NCI-H1417 treated with DMSO at 0.1 percent for 48 hours (cell line): ENCODE results near the gene CDC25C.
"Not testable (repeated sequence)": the region's sequence is repeated elsewhere in the genome, so short reads cannot be mapped to it uniquely, and the experiment has no call there.

Source experiments
- DNase-seq: peaks from one replicate; lab custom pipeline; 2025; lab: John Stamatoyannopoulos, UW

CDC25C gene

DNA sequence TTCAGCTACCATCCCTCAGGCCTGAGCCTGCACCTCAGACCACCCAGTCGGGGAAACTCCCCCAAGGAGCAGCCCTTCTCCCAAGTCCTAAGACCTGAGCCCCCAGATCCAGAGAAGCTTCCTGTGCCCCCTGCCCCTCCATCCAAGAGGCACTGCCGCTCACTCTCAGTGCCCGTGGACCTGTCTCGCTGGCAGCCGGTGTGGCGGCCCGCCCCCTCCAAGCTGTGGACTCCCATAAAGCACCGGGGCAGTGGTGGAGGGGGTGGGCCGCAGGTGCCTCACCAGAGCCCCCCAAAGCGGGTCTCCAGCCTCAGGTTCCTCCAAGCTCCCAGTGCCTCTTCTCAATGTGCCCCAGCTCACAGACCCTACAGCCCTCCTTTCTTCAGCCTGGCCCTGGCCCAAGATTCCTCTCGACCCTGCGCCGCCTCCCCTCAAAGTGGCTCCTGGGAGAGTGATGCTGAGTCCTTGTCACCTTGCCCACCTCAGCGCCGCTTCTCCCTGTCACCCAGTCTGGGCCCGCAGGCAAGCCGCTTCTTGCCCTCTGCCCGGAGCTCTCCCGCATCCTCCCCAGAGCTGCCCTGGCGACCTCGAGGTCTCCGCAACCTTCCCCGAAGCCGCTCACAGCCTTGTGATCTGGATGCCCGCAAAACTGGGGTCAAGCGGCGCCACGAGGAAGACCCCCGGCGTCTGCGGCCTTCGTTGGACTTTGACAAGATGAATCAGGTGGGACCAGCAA is 13.5 kb upstream of the CDC25C start:
- DNase-seq: no peak

DNA sequence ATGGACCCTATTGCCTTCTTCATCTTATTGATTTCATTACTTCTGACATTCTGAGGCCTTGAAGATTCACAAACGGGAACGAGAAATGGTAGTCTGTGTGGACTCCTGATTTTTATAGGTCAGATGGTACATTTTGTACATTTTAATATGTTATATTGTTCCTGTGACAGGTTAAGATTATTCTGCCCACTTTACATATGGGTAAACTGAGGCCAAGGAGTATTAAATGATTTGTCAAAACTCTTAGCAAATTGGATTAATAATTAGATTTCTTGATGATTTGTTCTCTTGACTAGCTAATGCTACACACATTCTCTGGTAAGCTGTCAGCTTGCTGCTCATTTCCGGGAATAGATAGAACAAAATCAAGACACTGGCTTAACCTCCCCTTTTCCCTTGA is 8.4 kb upstream of the CDC25C start:
- no peak for DNase-seq

DNA sequence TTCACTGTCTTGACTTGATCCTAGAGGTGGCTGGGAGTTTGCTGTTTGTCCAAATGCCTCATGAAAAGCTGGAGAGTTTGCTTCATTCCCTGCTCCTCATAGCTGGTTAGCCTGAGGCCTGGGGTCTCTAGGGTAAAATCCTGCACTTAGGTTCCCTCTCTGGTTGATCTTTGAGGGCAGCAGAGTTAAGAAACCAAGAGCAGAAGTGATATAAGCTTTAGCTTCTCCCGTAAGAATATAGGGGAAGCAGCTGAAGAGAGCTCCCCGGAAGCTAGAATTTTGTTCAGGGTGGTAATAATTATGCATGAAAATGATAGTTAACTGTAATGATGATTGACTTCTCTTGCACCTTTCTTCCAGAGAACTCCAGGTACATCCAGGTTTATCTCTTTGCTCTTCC is 7.9 kb upstream of the CDC25C start:
- DNase-seq: no peak

DNA sequence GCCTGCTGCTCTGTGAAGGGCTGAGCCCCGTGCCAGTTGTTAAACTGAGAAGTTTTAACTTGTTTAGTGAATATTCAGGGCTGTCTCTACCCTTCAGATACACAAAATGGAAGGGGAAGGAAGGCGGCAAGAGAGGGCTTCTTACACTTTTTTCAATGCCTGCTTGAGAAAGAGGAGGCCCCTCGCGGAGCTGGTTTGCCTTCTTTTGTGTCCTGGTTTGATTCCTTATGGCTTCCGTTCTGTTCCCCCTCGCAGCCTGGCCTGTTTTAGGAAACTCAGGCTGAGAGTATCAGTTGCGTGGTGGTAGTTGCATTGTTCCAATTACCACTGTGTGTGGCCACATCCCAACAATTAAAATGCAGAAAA is 7.5 kb upstream of the CDC25C start:
- DNase-seq: no peak

DNA sequence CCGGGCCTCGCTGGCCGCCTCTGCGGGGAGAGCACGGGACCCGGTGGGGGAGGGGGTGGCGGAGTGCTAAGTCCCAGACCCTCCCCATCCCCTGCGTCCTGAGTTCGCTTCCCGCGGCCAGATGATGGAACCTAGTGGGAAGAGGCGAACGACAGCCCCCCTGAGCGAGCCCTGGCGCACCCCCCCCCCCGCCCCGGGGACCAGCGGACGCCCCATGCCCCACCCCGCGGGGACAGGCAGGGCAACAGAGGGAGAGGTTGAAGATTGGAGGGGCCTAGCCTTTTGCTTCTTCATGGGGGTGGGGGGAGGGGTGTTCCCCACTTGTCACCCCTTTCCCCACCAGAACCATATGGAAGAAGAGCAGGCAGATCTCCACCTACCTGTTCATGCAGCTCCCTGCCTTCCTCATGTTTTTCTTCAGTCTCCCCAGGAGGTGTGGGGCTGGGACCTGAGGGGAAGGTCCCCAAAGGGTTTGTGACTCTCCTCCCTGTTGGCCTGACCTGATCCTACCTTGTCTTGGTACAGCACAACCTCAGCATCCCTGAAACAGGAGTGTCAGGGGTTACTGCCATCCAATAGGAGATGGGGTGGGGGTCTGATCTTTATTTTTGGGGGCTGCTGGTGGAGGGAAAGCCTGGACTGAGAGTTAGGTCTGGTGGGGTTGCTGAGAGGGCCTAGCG is 6.9 kb upstream of the CDC25C start:
- DNase-seq: no peak

DNA sequence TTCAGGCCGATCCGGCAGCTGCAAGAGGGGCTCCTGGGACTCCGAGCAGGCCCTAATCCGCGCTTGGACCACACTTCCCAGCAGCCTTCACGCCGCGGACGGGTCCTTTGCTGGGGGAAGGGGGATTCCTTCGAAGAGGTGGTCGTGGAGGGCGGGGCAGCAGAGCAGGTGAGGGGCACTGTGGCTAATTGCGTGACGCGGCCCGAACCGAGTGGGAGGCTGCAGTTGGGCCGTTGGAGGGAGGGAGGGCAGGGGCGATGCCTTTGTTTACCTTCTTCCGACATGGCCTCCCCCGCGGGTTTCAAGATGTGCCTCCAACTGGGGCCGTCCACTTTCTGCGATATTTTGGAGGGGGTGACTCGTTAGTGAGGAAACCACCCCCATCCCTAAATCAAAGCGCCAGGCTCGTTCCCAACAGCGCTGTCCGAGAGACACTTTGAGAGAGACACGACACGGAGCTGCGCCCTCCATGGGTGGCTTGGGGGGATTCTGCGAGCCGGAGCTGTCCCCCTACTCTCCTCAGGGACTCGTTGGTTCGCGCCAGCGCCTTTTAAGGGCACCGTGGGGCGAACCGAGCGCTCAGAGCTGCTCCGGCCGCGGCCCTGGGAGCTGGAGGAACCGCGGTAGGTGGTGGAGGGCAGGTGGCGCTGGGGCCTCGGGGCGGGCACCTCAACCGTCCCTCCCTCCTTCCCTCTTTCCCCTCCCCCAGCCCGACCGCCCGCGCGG is 6.2 kb upstream of the CDC25C start, which contains the start of gene FAM53C:
Gene FAM53C, plus strand, starts transcription at position 582 of the 726 bp plus-strand sequence. CDS start 3,070 bp downstream, outside the sequence.
- peak; percentile 67 for DNase-seq

DNA sequence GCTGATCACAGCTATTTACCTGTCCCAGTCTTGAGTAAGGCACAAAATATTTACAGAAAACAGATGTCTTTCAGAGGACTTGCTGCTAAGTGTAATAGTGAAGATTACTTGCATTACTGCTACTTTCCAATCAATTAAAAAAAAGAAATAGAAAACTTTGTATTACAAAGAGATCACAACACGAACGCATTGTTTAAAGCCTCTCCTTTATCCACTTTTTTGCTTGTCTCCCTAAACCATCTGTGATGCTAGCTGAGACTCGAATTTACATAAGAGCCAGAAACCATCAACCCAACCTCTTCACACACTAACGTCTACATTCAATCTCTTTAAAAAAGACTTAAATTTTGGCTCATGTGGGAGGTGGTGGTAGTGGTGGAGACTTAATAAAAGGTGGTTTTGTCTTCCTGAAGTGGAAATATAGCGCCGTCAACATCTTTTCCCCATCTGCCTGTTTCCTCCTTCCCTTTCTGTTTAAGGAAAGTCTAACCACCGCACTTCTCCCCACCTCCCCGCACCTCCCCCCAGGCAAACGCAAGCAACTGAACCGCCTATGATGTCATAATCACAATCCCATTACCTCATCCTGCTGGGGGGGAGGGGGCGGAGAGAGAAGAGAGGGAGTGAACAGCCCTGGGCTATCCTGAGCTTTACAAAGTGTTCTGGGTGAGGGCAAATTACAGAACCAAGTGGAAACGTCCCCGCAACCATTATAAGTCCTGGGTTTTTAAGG is 5.5 kb upstream of the CDC25C start:
- no peak for DNase-seq

DNA sequence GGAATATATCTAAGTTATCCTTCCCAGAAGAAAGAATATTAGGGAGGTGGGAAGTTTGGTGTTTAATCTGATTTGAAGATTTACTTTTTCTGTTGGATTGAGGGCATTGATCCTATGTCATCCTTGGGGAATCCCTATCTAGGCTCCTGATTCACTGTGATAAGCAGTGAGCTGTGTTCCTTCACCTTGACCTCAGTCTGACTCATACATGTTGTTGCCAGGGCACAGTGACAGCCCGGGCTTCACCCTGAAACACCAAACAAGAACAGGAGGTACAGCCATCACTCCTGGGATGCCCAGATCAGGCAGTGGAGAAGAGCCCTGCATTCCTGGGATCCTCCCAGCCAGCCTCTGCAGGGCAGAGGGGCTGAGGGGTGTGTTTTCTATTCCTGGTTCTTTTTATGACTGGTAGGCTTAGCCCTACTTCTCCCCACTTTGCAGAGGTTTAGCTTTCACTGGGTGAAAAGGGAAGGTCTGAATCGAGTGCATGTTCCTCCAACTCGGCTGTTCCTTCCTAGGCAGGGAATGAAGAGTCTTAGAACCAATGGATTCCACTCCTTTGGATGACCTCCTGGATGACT is 3.4 kb upstream of the CDC25C start:
- no peak for DNase-seq

DNA sequence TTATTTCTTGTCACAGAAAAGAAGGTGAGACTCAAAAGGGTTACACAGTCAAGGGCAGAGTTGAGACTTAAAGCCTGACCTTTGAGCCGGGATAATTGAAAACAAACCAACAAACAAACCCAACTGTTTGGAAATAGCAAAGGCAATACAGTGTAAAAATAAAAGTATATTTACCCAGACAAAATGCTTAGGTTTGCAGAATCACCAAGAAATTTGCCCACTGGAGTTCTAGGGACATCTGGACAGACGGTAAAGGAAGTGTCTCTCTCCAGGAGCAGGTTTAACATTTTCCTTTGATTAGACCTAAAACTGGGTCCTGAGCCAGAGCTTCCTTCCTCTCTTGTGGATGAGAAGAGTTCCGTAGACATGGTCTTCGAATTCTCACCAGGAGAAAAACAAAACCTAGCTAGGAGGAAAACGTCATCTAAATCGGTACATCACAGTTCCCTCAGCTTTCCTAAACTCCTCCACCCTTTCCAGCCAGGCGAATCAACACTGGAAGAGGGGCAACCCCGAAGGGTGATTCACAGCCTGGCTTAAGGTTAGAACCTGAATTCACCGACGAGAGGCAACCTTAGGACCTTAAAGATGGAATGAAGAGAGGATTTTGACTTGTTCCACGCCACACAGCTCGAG is 673 bp downstream of the CDC25C start:
- DNase-seq: no peak

DNA sequence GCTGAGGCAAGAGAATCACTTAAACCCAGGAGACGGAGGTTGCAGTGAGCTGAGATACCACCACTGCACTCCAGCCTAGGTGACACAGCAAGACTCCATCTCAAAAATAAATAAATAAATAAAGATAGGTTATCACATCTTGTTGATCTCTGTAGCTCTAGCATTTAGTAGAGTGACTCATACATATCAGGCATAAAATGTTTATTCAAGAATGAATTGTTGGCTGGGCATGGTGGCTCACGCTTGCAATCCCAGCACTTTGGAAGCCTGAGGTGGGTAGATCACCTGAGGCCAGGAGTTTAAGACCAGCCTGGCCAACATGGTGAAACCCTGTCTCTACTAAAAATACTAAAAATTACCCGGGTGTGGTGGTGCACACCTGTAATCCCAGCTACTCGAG is 13.4 kb downstream of the CDC25C start:
- not testable (repeated sequence) for DNase-seq

DNA sequence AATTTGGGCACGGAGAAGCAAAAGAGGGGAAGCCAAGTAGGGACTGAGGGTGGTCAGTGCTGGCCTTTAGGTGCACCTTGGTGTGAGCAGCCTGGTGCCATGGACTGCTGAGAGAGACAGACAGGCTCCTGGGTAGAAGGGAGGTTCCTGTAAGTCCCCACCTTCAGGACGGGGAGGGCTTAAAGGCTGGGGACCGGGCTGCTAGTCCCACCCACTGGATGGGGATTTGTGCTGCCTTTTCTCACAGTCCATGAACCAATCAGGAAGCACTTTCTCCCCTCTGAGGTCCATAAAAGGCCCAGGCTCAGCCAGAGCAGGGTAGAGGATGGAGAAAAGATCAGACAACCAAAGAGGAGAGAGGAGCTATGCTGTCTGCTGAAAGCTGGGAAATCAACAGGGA is 15.2 kb downstream of the CDC25C start:
- no peak for DNase-seq

DNA sequence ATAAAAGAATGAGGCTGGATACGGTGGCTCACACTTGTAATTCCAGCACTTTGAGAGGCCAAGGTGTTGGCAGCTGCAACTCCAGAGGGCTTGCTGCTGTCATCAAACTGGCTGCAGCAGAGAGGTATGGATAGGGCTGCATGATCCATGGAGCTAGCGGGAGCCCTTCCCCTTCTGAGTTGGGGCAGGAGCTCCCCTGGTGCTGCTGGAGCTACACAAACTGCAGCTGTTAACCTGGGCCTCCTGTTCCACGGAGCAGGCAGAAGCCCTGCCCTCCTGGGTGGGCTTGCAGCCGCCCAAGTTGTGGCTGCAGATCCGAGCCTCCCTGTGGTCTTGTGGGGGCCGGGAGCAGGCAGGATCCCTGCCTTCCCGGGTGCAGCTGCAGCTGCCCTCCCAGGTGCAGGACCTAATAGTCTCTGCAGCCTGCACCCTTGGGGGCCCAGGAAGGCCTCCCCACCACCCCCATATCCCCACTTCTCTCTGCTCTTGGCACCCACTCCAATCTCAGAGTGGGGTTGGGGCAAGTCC is 15.8 kb downstream of the CDC25C start:
- no peak for DNase-seq

DNA sequence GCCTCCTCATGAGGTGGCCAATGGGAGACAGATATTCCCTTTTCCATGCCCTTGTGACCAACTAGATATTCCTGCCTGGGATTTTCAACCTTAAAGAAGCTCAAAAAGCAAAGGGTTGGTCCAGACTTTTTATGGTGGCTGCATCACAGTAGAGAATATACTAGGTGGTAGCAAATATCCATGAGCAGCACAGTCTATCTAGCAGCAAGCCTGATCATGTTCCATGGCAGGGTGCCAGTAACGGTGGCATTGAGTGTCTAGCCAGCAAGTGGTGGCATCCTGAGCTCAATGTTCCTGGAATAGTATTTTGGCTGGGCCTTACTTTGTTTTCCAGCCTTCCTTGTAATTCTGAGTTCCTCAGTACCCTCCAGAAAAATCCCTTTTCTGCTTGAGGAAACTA is 25.8 kb downstream of the CDC25C start:
- no peak for DNase-seq

DNA sequence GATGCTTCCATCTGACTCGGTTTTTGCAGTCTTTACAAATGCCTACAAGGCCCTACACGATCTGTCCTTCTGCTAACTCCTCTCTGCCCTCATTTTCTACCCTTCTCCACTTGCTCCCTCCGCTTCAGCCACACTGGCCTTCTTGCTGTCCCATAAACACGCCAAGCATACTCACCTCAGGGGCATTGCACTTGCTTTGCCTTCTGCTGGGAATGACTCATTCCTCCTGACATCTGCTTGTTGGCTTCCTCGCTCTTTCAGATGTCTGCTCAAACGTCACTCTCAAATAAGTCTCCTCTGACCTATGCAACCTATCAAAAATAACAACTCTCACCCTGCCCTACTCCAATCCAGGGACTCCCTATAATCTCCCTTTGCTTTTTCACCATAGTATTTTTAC is 28.2 kb downstream of the CDC25C start:
- no peak for DNase-seq

DNA sequence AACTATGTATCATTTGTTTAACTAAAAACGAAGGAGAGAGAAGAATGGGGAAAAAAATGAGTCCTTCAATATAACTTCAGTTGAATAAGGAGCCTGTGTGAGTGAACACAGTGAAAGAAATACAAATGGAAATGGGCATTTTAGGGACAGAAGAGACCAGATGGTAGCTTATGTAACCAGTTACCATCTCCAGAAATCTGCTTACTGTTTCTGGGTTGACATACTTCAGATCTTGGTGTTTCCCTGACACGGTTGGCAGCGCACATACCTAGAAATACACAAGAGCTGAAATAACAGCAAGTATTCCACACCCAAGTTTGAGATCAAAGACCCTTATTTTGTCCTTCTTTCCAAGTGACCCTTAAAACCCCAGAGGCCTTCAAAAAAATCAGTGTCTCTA is 42.3 kb downstream of the CDC25C start:
- no peak for DNase-seq

DNA sequence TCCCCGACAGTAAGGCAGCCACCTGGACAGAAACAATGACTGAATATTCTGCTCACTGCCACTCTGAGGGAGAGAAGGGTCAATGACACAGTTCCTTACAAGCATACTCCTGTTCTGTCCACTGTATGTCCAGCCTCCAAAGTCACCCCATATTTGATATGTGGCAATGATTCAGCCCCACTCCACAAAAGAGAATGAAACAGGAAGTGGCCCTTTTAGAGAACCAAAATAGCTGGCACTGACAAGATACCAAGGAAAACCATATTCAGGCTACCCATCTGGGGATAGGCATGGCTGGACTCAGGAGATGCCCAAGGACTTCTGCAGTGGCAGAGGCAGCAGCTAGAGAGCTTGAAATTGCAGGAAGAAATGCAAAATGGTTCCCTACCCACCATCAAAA is 44.4 kb downstream of the CDC25C start:
- DNase-seq: no peak

DNA sequence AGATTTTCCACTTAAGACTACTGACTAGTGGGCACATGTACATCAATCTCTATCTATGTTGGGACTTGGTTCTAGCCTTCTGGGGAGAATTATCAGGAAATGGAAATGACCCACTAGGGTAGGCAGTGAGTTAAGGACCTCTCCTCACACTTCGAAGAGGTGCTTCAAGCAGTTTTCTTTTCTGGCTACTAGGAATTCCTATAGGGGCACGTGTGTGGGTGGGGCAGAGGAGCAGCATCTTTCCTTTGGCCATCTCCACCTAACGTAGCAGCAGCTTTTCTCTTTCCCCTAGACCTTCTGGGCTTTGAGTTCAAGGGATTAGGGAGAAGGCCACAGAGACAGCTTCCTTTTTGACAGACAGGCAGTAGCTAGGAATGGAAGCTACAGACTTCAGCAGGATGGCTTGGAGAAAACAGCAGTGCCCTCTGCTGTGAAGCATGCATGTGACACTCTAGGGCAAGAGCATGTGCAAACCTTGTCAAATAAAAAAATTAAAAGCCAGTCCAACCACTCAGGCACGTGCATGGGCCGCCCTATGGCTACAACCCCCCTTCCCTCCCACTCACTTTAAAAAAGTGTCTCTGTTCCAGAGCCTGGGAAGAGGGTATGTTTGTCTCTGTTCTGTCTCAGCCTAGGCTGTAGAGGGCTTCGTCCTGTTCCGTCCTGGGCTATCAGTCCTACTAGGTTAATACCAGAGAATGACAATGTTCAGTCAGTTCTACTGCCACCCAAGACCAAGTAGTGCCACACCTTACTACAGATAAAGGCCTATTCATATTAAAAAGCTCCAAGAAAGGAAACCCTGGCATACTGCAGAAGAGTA is 48.5 kb downstream of the CDC25C start:
- no peak for DNase-seq

DNA sequence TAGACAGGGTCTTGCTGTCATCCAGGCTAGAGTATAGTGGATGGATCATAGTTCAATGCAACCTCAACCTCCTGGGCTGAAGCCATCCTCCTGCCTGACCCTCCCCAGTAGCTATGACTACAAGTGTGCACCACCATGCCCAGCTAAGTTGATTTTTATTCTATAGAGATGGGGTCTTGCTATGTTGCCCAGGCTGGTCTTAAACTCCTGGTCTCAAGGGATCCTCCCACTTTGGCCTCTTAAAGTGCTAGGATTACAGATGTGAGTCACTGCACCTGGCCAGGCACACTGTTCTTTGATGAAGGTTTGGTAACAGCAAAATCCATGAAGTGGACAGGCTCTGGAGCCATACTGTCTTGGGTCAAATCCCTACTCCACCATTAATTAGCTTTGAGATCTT is 50.7 kb downstream of the CDC25C start:
- no peak for DNase-seq

DNA sequence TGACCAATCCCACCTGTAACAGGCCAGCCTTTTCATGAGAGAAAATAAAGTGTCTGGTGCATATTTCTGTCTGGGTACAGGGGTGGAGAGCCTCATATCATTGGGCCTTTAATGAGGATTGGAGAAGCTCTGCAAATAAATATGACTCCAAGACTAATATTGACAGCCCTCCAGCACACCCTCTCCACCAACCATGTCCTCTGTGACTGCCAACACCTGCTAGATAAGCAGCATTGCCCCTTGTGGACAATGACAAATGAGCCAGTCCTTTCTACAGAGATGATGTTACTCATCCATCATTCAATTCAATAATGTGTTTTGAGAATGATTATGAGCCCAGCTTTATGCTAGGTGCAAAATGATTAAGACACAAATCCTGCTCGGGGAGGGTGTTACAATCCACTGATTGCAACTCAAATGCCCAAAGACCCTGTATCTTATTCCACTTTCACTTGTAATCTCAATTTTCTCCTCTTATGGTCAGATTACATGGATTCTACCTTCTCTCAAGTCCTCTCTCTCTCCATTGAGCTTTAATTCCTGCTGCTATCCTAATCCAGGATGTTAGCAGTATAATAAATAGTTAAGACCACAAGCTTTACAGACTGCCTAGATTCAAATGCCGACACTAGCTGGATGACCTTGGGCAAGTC is 55.1 kb downstream of the CDC25C start:
- DNase-seq: peak; percentile 41

DNA sequence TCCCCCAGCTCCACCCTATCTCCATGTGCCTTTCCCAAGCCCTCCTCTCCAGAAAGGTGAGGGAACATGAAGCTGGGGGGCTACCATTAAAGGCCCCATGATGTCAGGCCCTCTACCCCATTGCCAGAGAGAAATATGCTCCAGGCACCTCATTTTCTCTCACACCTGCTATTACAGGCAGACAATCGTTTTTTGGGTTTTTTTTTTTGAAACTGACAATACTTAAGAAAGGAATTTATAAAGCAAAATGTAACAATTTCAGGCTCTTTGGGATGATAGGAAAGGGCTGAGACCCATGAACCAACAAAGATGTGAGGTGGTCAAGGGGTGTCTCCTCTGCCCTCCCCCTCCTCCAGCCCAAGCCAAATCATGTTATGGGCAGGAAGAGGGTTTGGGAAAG is 55.7 kb downstream of the CDC25C start:
- no peak for DNase-seq
